ELF-1 (cell line): ENCODE measurements around the gene ADA.
A peak's percentile ranks its signal among the peaks of the same experiment; 100 is the strongest.
"Not testable (repeated sequence)": the region's sequence is repeated elsewhere in the genome, so short reads cannot be mapped to it uniquely, and the experiment has no call there.

Source experiments
- DNase-seq: peaks from one replicate; pipeline ENCODE4 v3.0.0-alpha.2; 2016; ENCODE audit warnings: low read depth, low spot score

ADA gene

DNA sequence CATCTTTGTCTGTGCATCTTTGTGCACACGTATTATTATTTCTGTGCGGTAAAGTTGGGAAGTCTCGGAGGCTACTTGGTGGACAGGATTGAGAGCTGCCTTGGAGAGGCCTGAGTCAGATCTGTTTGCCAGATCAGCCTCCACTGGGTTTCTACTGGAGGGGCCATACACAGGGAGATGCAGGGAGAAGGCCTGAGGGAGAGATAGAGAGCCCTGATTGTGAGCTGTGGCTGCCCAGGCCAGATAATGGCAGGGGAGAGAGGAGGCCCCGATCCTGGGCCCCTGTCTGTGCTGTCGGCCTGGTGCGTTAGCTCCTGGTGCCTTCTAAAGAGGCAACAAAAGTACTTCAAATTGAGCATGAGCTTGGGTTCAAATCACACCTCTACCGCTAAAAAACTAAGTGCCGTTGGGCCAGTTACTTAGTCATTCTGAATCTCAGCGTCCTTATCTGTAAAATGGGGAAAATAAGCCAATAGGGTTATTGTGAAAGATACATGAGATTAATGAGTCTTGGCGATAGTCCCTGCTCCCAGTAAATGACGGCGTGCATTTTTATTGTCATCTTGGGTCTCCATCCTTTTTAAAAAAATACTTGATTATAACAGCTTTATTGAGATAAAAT, 27.6 kb upstream of the ADA start:
- DNase-seq: no peak

GRCh38 chr20:44678242-44678641, 26.7 kb upstream of the ADA start:
- no peak for DNase-seq

DNA sequence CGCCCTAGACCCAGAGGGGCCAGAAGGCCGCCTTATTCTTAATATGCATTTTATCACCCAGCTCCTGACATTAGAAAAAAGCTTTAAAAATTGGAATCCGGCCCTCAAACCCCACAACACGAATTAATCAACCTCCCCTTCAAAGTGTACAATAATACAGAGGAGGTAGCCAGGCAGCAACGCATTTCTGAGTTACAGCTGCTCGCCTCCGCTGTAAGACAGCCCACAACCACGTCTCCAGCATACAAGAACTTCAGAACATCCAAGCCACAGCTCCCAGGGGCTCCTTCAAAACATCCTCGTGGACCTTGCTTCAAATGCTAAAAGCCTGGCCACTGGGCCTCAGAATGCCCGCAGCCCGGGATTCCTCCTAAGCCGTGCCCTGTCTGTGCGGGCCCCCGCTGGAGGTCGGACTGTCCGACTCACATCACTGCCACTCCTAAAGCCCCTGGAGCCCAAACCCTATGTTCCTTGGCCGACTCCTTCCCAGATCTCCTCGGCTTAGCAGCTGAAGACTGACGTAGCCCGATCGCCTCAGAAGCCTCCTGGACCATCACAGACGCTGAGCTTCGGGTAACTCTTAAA, 20.9 kb upstream of the ADA start:
- not testable (repeated sequence) for DNase-seq

DNA sequence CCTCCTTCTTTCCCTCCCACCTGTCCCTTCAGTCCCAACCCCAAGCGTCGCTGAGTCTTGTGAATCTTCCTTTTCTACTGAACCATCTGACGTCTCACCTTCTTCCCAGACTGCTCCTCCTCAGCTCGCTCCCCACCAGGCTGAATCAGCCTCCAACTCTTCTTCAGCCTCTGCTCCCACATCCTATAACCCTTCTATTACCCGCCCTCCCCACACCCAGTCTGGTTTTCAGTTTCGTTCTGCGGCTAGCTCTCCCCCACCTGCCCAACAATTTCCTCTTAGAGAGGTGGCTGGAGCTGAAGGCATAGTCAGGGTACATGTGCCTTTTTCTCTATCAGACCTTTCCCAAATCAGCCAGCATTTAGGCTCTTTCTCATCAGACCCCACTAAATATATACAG, 20.0 kb upstream of the ADA start:
- not testable (repeated sequence) for DNase-seq

DNA sequence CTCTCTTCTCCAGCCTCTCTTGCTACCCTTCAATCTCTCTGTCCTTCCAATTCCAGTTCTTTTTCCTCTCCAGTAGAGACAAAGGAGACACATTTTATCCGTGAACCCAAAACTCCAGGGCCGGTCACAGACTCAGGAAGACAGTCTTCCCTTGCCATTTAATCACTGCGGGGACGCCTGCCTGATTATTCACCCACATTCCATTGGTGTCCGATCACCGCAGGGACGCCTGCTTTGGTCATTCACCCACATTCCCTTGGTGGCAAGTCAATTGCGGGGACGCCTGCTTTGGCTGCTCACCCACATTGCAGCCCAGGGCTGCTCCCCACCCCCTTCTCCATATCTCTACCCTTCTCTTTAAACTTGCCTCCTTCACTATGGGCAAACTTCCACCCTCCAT, 19.4 kb upstream of the ADA start:
- DNase-seq: not testable (repeated sequence)

DNA sequence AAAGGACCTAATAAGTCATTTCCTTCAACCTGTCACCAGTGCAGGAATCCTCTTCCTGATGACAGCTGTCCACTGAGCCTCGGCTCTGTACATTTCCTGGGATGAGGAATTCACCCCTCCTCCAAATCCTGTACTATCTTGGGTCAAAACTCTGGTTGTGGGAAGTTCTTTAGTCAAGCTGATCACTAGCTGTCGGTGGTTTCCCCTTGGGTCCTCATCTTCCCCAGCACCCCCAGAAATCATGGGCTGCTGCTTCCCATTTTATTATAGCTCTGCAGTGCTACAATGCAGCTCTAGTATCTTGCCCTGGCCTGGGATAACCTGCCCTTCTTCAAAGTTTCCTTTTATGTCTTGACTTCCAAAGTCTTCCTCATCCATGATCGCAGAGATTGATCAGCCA, 14.6 kb upstream of the ADA start:
- no peak for DNase-seq

DNA sequence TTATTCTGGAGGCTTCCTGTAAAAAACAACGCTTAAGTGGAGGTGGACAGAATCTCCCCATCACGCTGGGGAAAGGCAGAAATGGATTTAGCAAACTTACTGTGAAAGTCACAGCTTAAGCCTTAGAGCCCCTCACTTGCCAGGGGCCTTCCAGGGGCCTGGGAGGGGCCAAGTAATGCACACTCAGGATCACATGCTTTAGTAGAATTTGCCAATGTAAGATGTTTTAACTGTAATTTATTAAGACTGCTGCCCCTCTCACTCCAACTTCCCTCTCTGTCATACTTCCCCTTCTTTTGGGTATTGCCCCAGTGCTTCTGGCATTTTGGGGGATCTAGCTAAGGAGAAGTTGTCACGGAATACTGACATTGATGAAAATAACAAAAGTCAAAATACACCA, 12.6 kb upstream of the ADA start:
- no peak for DNase-seq

- no peak for DNase-seq
Observed at GRCh38 chr20:44662261-44662660, 10.8 kb upstream of the ADA start.

DNA sequence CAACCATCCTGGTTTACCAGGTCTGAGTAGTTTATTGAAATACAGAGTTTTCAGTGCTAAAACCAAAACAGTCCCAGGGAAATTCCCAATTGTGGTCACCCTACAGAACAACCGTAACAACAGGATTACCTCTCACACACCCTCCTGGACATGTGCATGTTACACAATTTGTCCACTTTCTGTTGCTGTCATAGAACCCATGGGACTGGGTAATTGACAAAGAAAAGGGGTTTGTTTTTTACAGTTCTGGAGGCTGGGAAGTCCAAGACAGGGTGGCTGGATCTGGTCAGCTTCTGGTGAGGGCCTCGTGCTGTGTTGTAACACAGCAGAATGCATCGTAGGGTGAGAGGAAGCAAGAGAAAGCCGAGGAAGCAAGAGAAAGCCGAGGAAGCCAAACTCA, 9.1 kb upstream of the ADA start:
- DNase-seq: no peak

DNA sequence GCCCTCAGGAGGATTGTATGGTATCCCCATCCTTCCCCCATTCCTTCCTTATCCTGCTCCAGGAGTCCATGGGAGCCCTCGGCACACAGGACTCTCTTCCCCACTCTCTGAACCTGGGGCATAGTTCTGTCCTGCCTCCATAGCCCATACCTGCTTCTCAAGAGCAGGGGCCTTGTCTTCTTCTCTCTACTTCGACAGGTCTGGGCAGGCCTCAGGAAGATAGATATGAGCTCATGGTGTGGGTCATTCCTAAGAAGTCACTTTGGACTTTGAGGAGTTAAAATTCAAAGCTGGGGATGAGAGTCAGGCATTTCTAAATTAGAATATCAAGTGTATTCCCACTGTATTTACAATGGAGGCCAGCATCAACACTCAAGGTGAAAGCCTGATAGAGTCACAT, 8.4 kb upstream of the ADA start:
- DNase-seq: no peak

DNA sequence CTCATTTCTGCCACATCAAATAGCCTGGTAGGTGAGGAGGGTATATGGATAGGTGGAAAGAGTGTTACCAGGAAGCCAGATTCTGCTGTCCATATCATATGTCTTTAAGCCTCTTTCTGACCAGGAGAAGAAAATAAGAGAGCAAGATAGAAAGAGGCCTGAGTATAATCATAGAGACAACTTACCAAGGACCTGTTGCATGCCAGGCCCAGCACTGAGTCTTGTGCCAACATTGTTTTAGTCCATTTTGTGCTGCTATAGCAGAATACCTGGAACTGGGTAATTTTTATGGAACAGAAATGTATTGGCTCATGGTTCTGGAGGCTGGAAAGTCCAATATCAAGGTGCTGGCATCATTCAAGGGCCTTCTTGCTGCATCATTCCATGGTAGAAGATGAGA, 7.3 kb upstream of the ADA start:
- DNase-seq: no peak

DNA sequence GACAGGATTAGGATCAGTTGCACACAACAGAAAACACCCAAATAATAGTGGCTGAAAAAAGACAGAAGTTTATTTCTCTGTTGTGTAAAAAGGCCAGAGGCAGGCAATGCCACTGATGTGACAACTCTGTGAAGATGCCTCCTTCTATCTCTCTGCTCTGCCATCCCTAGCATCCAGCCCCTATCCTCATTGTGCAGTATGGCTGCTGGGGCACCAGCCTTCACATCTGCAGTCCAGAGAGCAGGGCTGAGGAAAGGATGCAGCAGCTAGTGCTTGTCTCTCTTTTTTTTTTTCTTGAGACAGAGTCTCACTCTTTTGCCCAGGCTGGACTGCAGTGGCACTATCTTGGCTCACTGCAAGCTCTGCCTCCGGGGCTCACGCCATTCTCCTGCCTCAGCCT, 6.4 kb upstream of the ADA start:
- DNase-seq: no peak

- DNase-seq: no peak
Observed at GRCh38 chr20:44656448-44656847, 4.9 kb upstream of the ADA start.

GRCh38 chr20:44654210-44654609, 2.7 kb upstream of the ADA start:
- DNase-seq: not testable (repeated sequence)

GRCh38 chr20:44653546-44653945, 2.0 kb upstream of the ADA start:
- DNase-seq: no peak

- DNase-seq: no peak
Observed at GRCh38 chr20:44651434-44651683, 140 bp downstream of the ADA start.

DNA sequence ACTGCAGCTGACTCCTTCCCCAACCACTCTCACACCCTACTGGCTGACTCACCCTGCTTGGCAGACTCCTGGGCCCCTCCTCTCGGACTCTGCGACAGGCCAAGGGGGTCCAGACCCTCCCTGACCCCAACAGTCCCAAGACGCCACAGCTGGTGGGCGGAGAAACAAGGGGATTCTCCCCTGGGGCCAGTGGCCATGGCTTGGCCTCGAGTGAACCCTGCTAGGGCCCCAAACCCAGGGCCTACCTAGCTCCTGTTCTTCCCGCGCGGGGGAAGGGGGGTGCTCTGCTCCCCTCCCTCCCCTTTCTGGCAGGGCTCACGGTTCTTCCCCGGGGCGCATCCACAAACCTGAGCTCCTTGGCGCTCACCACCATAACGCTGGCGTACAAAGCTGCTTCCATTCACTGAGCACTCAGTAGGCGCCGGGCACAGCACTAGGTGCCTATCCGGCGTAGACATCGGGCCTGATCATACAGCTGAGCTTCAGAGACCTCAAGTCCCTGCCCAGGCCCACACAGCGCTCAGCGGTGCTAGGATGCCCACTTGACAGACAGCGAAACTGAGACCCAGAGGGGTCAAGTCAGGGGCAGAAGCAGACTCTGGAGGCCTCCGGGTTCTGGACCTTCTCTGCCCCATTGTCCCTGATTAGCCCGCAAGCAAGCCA, 597 bp downstream of the ADA start:
- peak; percentile 28 for DNase-seq

DNA sequence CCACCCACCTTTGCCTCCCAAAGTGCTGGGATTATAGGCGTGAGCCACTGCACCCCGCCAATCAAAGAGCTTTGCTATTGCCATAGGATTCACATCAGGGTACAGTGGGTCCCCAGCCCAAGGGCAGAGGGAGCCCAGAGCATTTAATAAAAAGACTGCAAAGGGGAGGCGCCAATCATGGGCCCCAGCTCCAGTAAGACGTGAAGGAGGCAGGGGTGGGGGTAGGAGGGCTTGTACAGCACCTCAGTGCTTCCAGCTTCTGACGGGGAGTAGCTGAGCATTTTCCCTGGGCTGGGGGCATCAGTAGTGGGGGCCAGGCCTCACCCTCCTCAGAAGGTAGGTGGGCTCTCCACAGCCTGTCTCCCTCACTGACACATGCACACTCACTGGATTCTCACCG, 1.5 kb downstream of the ADA start:
- DNase-seq: no peak

GRCh38 chr20:44649126-44649525, 2.4 kb downstream of the ADA start:
- no peak for DNase-seq

- peak; percentile 50 for DNase-seq
Observed at GRCh38 chr20:44648579-44648978, 2.9 kb downstream of the ADA start.

GRCh38 chr20:44648068-44648467, 3.4 kb downstream of the ADA start:
- no peak for DNase-seq

GRCh38 chr20:44646641-44647274, 4.7 kb downstream of the ADA start:
- no peak for DNase-seq

DNA sequence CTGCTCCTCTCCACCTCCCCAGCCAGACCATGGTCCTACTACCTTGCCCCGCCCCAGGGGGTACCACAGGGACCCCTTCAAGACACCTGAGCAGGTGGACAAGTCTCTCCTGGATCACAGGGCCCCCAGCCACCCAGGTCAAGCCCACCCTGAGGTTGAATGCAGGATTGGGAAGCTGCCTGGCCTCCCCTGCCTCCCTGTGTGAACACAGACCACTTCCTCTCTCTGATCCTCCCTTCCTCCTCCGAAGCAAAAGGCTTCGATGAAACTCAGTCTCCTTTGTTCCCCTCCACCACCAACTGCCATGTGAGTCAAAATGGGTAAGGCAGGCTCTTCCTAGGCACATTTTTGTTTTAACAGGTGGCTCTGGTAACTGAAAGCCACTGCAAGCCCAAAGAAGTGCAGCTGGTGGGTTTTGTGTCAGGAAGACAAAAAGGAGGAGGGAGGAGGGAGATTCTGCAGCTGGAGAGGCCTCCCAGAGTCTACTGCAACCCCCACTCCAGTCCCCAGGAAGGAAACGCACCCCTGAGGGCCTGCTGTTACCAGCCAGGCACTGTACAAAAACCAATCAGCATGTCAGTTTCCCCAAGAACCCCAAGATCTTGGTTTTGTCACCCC, 5.4 kb downstream of the ADA start:
- no peak for DNase-seq
